H1 (cell line): ENCODE data around the gene ZFYVE27. TPM values are rescaled to one million over a fixed set of nuclear protein-coding genes. Genes with fewer than 3 reads are reported as not detected.

Source experiments
- CTCF ChIA-PET: fragments of 300-600 bp; sonication (Branson Sonifier 250); formaldehyde crosslinking; loops from one replicate; lab custom pipeline; 2021; ENCODE audit not compliant: partially characterized antibody; lab: Charles Lee
- POLR2A ChIA-PET: fragments of 300-600 bp; sonication (Branson Sonifier 250); formaldehyde crosslinking; loops from one replicate; lab custom pipeline; 2021; ENCODE audit warnings: inconsistent platforms; ENCODE audit not compliant: partially characterized antibody; lab: Charles Lee
- DNase-seq, 2 experiments: peaks; one replicate each; pipeline versions ENCODE4 v3.0.0 to v3.0.0-alpha.2; 2010 to 2022; ENCODE audit warnings: low spot score in 2 of 2, low read depth in 1 of 2, mixed read lengths in 1 of 2
- FAIRE-seq: peaks from 2 replicates; lab custom pipeline; 2011; peaks lifted over from hg19 to GRCh38; lab: Jason Lieb, UNC
- H2AFZ ChIP-seq: 2 replicates; pipeline ENCODE4 v1.8.1; 2012; ENCODE audit warnings: low read length, inconsistent platforms
- H2AK5ac ChIP-seq: 2 replicates; pipeline ENCODE4 v1.6.1; 2013; ENCODE audit warnings: low read depth, low read length
- H2BK120ac ChIP-seq: replicated peaks from 2 replicates; pipeline ENCODE3; 2013; ENCODE audit warnings: low read depth, low read length, inconsistent platforms
- H2BK12ac ChIP-seq: 2 replicates; pipeline ENCODE4 v1.6.1; 2013; ENCODE audit warnings: low read depth, low read length
- H2BK15ac ChIP-seq: 2 replicates; pipeline ENCODE4 v1.6.1; 2013; ENCODE audit warnings: low read length
- H2BK20ac ChIP-seq: 2 replicates; pipeline ENCODE4 v1.6.1; 2013; ENCODE audit warnings: low read length
- H2BK5ac ChIP-seq: 2 replicates; pipeline ENCODE4 v1.6.1; 2013; ENCODE audit warnings: low read depth, low read length
- H3K14ac ChIP-seq: 2 replicates; pipeline ENCODE4 v1.6.1; 2013; ENCODE audit warnings: inconsistent platforms; ENCODE audit not compliant: insufficient read length
- H3K18ac ChIP-seq: 2 replicates; pipeline ENCODE4 v1.6.1; 2013; ENCODE audit warnings: low read length; ENCODE audit errors: extremely low read depth
- H3K23ac ChIP-seq: 2 replicates; pipeline ENCODE4 v1.6.1; 2013; ENCODE audit warnings: inconsistent platforms; ENCODE audit not compliant: insufficient read length
- H3K23me2 ChIP-seq: 2 replicates; pipeline ENCODE4 v1.6.1; 2013; ENCODE audit warnings: low read depth, low read length
- H3K27ac ChIP-seq: 2 replicates; pipeline ENCODE4 v1.6.1; 2011; ENCODE audit warnings: low read depth, low read length, inconsistent platforms
- H3K27me3 ChIP-seq, 4 experiments: replicated peaks in 1 of 4; 1 replicate in 1 of 4; 2 replicates in 3 of 4; pipeline versions ENCODE4 v1.6.1 to v1.8.1; 2011 to 2013; ENCODE audit warnings: low read length in 3 of 4, mild to moderate bottlenecking in 3 of 4, inconsistent platforms in 2 of 4, mixed read lengths in 2 of 4, moderate library complexity in 1 of 4; ENCODE audit not compliant: control insufficient read depth in 3 of 4, insufficient read depth in 3 of 4; ENCODE audit errors: extremely low read depth in 1 of 4
- H3K36me3 ChIP-seq, 4 experiments: 2 replicates each; pipeline versions ENCODE4 v1.6.1 to v1.8.1; 2011 to 2013; ENCODE audit warnings: mild to moderate bottlenecking in 4 of 4, low read length in 3 of 4, moderate library complexity in 2 of 4, control low read depth in 1 of 4, inconsistent platforms in 1 of 4; ENCODE audit not compliant: insufficient read depth in 4 of 4, control insufficient read depth in 2 of 4
- H3K4ac ChIP-seq: replicated peaks from 2 replicates; pipeline ENCODE3; 2013; ENCODE audit warnings: low read length, low read depth, mixed read lengths, inconsistent platforms; ENCODE audit not compliant: insufficient read length
- H3K4me1 ChIP-seq, 4 experiments: replicated peaks in 1 of 4; 1 replicate in 1 of 4; 2 replicates in 3 of 4; pipeline versions ENCODE4 v1.6.1 to v1.8.1; 2011 to 2013; ENCODE audit warnings: low read length in 3 of 4, inconsistent platforms in 2 of 4, mixed read lengths in 1 of 4; ENCODE audit not compliant: insufficient read depth in 4 of 4, control insufficient read depth in 3 of 4
- H3K4me2 ChIP-seq, 2 experiments: 2 replicates each; pipeline versions ENCODE4 v1.6.1 to v1.8.1; 2011 to 2013; ENCODE audit warnings: low read depth in 2 of 2, low read length in 2 of 2, control low read depth in 1 of 2, inconsistent platforms in 1 of 2, mild to moderate bottlenecking in 1 of 2; ENCODE audit not compliant: insufficient read depth in 1 of 2
- H3K4me3 ChIP-seq, 4 experiments: fragments of 200-600, 300-600 bp in 1 of 4; sonication (generic), shearing (Covaris generic), sonication (Bioruptor Twin) in 1 of 4; 2 replicates each; pipeline versions ENCODE4 v1.5.1 to v1.8.1; 2011 to 2016; ENCODE audit warnings: low read length in 4 of 4, low read depth in 3 of 4, control low read depth in 2 of 4, inconsistent platforms in 2 of 4, mild to moderate bottlenecking in 2 of 4, mixed read lengths in 1 of 4, moderate library complexity in 1 of 4; ENCODE audit not compliant: insufficient read depth in 2 of 4; ENCODE audit errors: extremely low read depth in 1 of 4
- H3K56ac ChIP-seq: replicated peaks from 2 replicates; pipeline ENCODE3; 2013; ENCODE audit warnings: low read depth, mild to moderate bottlenecking, mixed read lengths, low read length, inconsistent platforms; ENCODE audit not compliant: insufficient read length
- H3K79me1 ChIP-seq: 2 replicates; pipeline ENCODE4 v1.6.1; 2013; ENCODE audit warnings: low read depth, low read length, control low read depth
- H3K79me2 ChIP-seq, 2 experiments: 2 replicates each; pipeline versions ENCODE4 v1.6.1 to v1.8.1; 2012 to 2013; ENCODE audit warnings: low read length in 2 of 2, mild to moderate bottlenecking in 2 of 2, inconsistent platforms in 1 of 2; ENCODE audit not compliant: insufficient read depth in 2 of 2, control insufficient read depth in 1 of 2
- H3K9ac ChIP-seq, 4 experiments: replicated peaks in 1 of 4; 1 replicate in 1 of 4; 2 replicates in 3 of 4; pipeline versions ENCODE4 v1.6.1 to v1.8.1; 2011 to 2013; ENCODE audit warnings: low read depth in 3 of 4, low read length in 3 of 4, control low read depth in 2 of 4, mild to moderate bottlenecking in 2 of 4, moderate library complexity in 2 of 4, inconsistent platforms in 1 of 4; ENCODE audit errors: extremely low read depth in 1 of 4
- H3K9me3 ChIP-seq, 2 experiments: 2 replicates each; pipeline versions ENCODE4 v1.6.1 to v1.8.1; 2012 to 2013; ENCODE audit warnings: mild to moderate bottlenecking in 2 of 2, moderate library complexity in 2 of 2, control low read depth in 1 of 2, inconsistent platforms in 1 of 2, low read depth in 1 of 2, low read length in 1 of 2, mixed read lengths in 1 of 2; ENCODE audit not compliant: insufficient read depth in 2 of 2
- H4K20me1 ChIP-seq, 2 experiments: replicated peaks in 1 of 2; 2 replicates each; pipeline versions ENCODE3 to v1.8.1; 2011 to 2013; ENCODE audit warnings: inconsistent platforms in 2 of 2, low read length in 2 of 2, mild to moderate bottlenecking in 1 of 2; ENCODE audit not compliant: insufficient read depth in 2 of 2, control insufficient read depth in 1 of 2
- H4K5ac ChIP-seq: 2 replicates; pipeline ENCODE4 v1.6.1; 2013; ENCODE audit warnings: low read length, low read depth, mixed read lengths, inconsistent platforms; ENCODE audit not compliant: insufficient read length
- H4K8ac ChIP-seq: 2 replicates; pipeline ENCODE4 v1.8.0; 2013; ENCODE audit warnings: mild to moderate bottlenecking, moderate library complexity, low read length, inconsistent platforms; ENCODE audit not compliant: insufficient read depth; ENCODE audit errors: extremely low read depth
- H4K91ac ChIP-seq: replicated peaks from 2 replicates; pipeline ENCODE3; 2013; ENCODE audit warnings: low read length, mixed read lengths, inconsistent platforms; ENCODE audit not compliant: insufficient read length
- CEBPB ChIP-seq: IDR thresholded peaks from 2 replicates; pipeline ENCODE4 v1.6.1; 2012; ENCODE audit warnings: low read depth, low read length
- EP300 ChIP-seq, 2 experiments: IDR thresholded peaks; 1 replicate in 1 of 2; 2 replicates in 1 of 2; pipeline ENCODE4 v1.6.1; 2011 to 2012; ENCODE audit warnings: low read depth in 2 of 2, low read length in 2 of 2, mild to moderate bottlenecking in 2 of 2, borderline replicate concordance in 1 of 2, inconsistent platforms in 1 of 2, moderate library complexity in 1 of 2
- MAFK ChIP-seq: IDR thresholded peaks from 2 replicates; pipeline ENCODE4 v1.6.1; 2012; ENCODE audit warnings: low read depth, mild to moderate bottlenecking, improper control_type of control experiment, low read length
- RFX5 ChIP-seq: IDR thresholded peaks from 2 replicates; pipeline ENCODE4 v1.6.1; 2011; ENCODE audit warnings: low read depth, low read length, improper control_type of control experiment, borderline replicate concordance
- RNF2 ChIP-seq: fragments of 200-900, 300-1000 bp; sonication (generic); IDR thresholded peaks from 2 replicates; pipeline ENCODE4 v1.7.1; 2016; ENCODE audit warnings: borderline replicate concordance, low read depth, mild to moderate bottlenecking, antibody characterized with exemption, low read length; ENCODE audit not compliant: poor library complexity, severe bottlenecking; ENCODE audit errors: missing control alignments
- SIRT6 ChIP-seq: IDR thresholded peaks from one replicate; pipeline ENCODE4 v1.7.1; 2012; ENCODE audit warnings: low read length, inconsistent platforms
- SIX5 ChIP-seq: IDR thresholded peaks from 2 replicates; pipeline ENCODE4 v1.6.1; 2011; ENCODE audit warnings: mild to moderate bottlenecking, low read depth, low read length
- SP2 ChIP-seq: IDR thresholded peaks from 2 replicates; pipeline ENCODE4 v1.6.1; 2012; ENCODE audit warnings: mild to moderate bottlenecking, low read length, inconsistent platforms
- SUZ12 ChIP-seq: fragments of 200-600 bp; sonication (generic); IDR thresholded peaks from 2 replicates; pipeline ENCODE4 v1.6.1; 2012; ENCODE audit warnings: mild to moderate bottlenecking, inconsistent platforms, low read length, moderate library complexity, mixed read lengths
- TAF1 ChIP-seq: IDR thresholded peaks from 2 replicates; pipeline ENCODE4 v1.6.1; 2011; ENCODE audit warnings: mild to moderate bottlenecking, low read depth, low read length
- TEAD4 ChIP-seq: IDR thresholded peaks from 2 replicates; pipeline ENCODE4 v1.6.1; 2012; ENCODE audit warnings: low read depth, low read length, inconsistent platforms, mixed read lengths
- YY1 ChIP-seq: IDR thresholded peaks from 2 replicates; pipeline ENCODE4 v1.6.1; 2011; ENCODE audit warnings: low read depth, mild to moderate bottlenecking, low read length
- ZNF274 ChIP-seq: IDR thresholded peaks from 2 replicates; pipeline ENCODE4 v1.7.0; 2012; ENCODE audit warnings: low read length, borderline replicate concordance; ENCODE audit errors: extremely low read depth
- WGBS, 2 experiments: shearing (Covaris generic) in 1 of 2; methylation state at CpG; one replicate each; pipeline versions ENCODE4 v1.1.6 to v1.1.7; 2013 to 2015; ENCODE audit warnings: low lambda C conversion rate in 2 of 2, mixed read lengths in 2 of 2, inconsistent platforms in 1 of 2, low coverage in 1 of 2, missing lambda C conversion rate in 1 of 2; ENCODE audit not compliant: insufficient replicate concordance in 2 of 2, insufficient coverage in 1 of 2, insufficient read length in 1 of 2; ENCODE audit errors: extremely low coverage in 1 of 2, missing lambda C conversion rate in 1 of 2; 5-methylcytosine and 5-hydroxymethylcytosine counted together
- polyA plus RNA-seq, 7 experiments: library from polyadenylated mRNA; depleted of rRNA in 3 of 7; stranded (reverse) in 5 of 7; unstranded in 2 of 7; fragments of >200 nt in 5 of 7; fragments of 200-250 nt in 2 of 7; gene quantifications; 1 replicate in 5 of 7; 2 replicates in 1 of 7; 4 replicates in 1 of 7; pipeline versions ENCODE4 v1.2.1 to v1.2.3, GENCODE V29; 2011 to 2013; ENCODE audit warnings: missing spikeins in 2 of 7, mixed read lengths in 2 of 7
- total RNA-seq: library from RNA; stranded (reverse); fragmentation: NEBNext Ultra II Directional; extraction: Animal tissue kit (Norgen Biotek cat#: 25700); gene quantifications from 2 replicates; pipeline ENCODE4 v1.2.1, GENCODE V29; 2021
- TF ChIP-seq, protein P1 (sequence below): IDR thresholded peaks from 2 replicates; pipeline ENCODE4 v1.6.1; 2011; ENCODE audit warnings: low read depth, mild to moderate bottlenecking, low read length; ENCODE audit not compliant: insufficient read depth

The ZFYVE27 gene
- total and polyA plus RNA-seq, 2 of the 8 experiments (the other 6 are each of a cell fraction or from before 2014, with no cell fraction given), result 16.6 to 19.8 TPM

GRCh38 chr10:97734021-97734420 is 2.9 kb upstream of the ZFYVE27 start:
- H3K18ac ChIP-seq, result no peak overlapping the region
- WGBS, 2 experiments, result 80% methylated on average over 6 of the region's 6 CpGs; no CpG with 5 or more reads in 1 of the 2 experiments
- ChIA-PET CTCF (interaction anchor here (0.6 to 15.1 kb wide), 9 partner anchors 11 to 349 kb away, joined by 3 to 773 read pairs (median 7); partner anchors contain the start of genes AVPI1 and MARVELD1), POLR2A (interaction anchor here (1.0 to 15.1 kb wide), 3 partner anchors 21 to 57 kb away, joined by 3 to 234 read pairs (median 3); partner anchors contain the start of gene MARVELD1)
- peaks cover 6 to 7% of the 10 kb centered on the region in 2 experiments for H3K9me3 ChIP-seq
- no peak overlapping the region for H2BK120ac ChIP-seq
- peaks cover 4 to 5% of the 10 kb centered on the region in 2 experiments for H4K20me1 ChIP-seq
- no peak overlapping the region for H2BK15ac ChIP-seq
- FAIRE-seq (no peak), DNase-seq (no peak)
- H3K79me2 ChIP-seq, result peaks cover 4 to 16% of the 10 kb centered on the region in 2 experiments; a peak in 3 of 4 replicates
- no peak overlapping the region for H2BK20ac ChIP-seq
- H3K9ac ChIP-seq, result no peak overlapping the region
- peaks cover 0 to 6% (median 3%) of the 10 kb centered on the region in 4 experiments; a peak in 5 of 7 replicates for H3K4me1 ChIP-seq
- no peak overlapping the region for H3K27ac ChIP-seq
- no peak overlapping the region for H3K56ac ChIP-seq
- peaks cover 2 to 4% (median 2%) of the 10 kb centered on the region in 4 experiments; a peak in 6 of 8 replicates for H3K36me3 ChIP-seq
- H2AFZ ChIP-seq, result no peak overlapping the region
- no peak overlapping the region for H3K14ac ChIP-seq
- H3K23ac ChIP-seq, result no peak overlapping the region
- H3K4me2 ChIP-seq, result no peak overlapping the region
- H3K4ac ChIP-seq, result no peak overlapping the region
- H3K27me3 ChIP-seq, result peaks cover 12 to 21% (median 17%) of the 10 kb centered on the region in 4 experiments
- no peak overlapping the region for H4K5ac ChIP-seq
- H3K4me3 ChIP-seq, result no peak overlapping the region
- H2BK12ac ChIP-seq, result no peak overlapping the region
- no peak overlapping the region for H2AK5ac ChIP-seq
- H4K91ac ChIP-seq, result no peak overlapping the region
- H2BK5ac ChIP-seq, result no peak overlapping the region
- peaks cover 10% of the 10 kb centered on the region for H3K79me1 ChIP-seq
- H3K23me2 ChIP-seq, result peaks cover 9% of the 10 kb centered on the region
- no peak overlapping the region for H4K8ac ChIP-seq
- no peak for TF ChIP-seq TAF1
- no peak for TF ChIP-seq SIRT6
- TF ChIP-seq RFX5, result no peak
- no peak for TF ChIP-seq MAFK
- no peak for TF ChIP-seq SUZ12
- no peak for TF ChIP-seq RNF2
- no peak for TF ChIP-seq TEAD4
- TF ChIP-seq SP2, result no peak
- no peak for TF ChIP-seq SIX5
- no peak for TF ChIP-seq ZNF274
- no peak for TF ChIP-seq YY1
- TF ChIP-seq EP300 (IDR thresholded peaks at IDR 0.05; ENCODE audit: borderline replicate concordance in 1 of 2, low read depth in 2 of 2, low read length in 2 of 2), result no peak
- TF ChIP-seq, protein P1, sequence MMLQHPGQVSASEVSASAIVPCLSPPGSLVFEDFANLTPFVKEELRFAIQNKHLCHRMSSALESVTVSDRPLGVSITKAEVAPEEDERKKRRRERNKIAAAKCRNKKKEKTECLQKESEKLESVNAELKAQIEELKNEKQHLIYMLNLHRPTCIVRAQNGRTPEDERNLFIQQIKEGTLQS, result no peak
- TF ChIP-seq CEBPB, result no peak
